ENCODE data around the gene MRPS15.

Gene MRPS15

DNA sequence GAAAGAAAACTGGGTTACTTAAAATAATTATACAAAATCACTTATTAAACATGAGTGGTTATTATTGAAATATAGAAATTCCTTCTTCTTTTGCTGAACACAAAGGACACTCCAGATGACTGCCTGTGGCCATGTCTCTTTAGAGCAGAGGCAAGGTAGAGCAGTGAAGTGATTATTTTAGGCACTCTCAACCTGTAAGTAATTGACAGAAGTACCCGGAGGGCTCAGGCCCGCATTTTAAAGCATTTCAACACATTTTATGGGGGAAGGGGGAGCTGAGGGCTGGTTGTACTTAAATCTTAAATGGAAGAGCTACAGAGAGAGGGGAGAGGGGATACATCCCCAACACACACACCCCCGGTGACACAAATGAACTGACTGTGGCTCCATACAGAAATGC is 24.1 kb downstream of the MRPS15 start:
- intact Hi-C loops (cut with micrococcal nuclease) = no loop called here

DNA sequence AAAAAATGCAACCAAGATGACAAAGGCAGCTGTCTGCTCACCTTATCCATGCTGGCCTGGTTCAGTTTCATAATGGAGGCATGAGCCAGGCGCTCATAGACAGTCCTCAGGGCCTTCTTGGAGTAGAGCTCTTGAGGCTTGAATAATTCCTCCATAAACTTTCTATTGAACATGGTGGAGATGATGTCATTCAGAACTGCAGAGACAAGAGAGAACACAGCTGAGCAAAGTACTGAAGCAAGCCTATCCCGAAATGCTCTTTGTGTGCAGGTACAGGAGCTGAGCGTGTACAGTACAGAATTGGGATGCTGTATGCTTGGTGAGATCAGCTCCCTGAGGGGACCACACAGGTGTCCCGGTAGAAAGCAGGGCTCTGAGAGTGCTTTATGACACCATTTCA is 25.5 kb downstream of the MRPS15 start:
- no peaks in the 10 kb centered on the region for H3K36me3 Mint-ChIP-seq (ENCODE audit: low read depth)
- intact Hi-C loops (cut with micrococcal nuclease) = no loop called here
- H3K4me3 Mint-ChIP-seq = no peak overlapping the region
- H3K4me1 Mint-ChIP-seq (ENCODE audit: low read depth) = no peaks in the 10 kb centered on the region
- no peaks in the 10 kb centered on the region for H3K9me3 Mint-ChIP-seq
- no peak overlapping the region for H3K27ac Mint-ChIP-seq
- no peaks in the 10 kb centered on the region for H3K27me3 Mint-ChIP-seq

More for the DNA sequence above, 24.1 kb downstream of the MRPS15 start:
- Mint-ChIP-seq H3K27ac (no peak overlapping the region), H3K27me3 (no peaks in the 10 kb centered on the region), H3K4me1 (ENCODE audit: low read depth) (no peaks in the 10 kb centered on the region), H3K36me3 (ENCODE audit: low read depth) (no peaks in the 10 kb centered on the region), H3K9me3 (no peaks in the 10 kb centered on the region), H3K4me3 (no peak overlapping the region)

DNA sequence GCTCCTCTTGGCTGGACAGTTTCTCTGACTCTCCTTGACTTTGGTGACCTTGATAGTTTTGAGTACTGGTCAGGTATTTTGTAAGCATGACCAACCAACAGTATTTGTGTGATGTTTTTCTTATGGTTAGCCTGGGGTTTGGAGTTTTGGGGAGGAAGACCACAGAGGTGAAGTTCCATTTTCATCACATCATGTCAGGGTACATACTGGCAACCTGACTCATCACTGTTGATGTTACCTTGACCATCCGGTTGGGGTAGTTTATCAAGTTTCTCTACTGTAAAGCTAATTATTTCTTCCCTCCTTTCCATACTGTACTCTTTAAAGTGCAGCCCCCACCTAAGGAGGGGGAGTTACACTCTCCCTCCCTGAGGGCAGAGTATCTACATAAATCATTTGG is 27.4 kb downstream of the MRPS15 start:
- Mint-ChIP-seq H3K27ac (no peak overlapping the region), H3K36me3 (ENCODE audit: low read depth) (peaks cover 2% of the 10 kb centered on the region)
- intact Hi-C loops (cut with micrococcal nuclease) = no loop called here

DNA sequence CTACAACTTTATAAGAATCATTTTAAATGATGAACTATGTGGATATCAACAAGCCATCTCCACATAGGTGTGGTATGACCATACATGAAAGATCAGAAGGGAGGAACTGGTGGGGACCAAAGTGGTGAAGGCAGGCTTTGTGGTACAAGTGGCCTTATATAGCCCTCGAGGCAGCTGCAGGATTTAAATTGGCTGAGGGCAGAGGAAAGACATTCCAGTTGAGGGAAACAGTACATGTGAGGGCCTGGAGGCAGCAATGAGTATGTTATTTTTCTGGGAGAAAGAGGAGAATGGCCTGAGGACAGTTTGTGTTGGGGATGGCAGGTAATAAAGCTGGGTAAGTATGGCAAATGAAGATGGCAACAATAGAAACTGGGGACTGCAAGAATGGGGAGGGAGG is 31.1 kb downstream of the MRPS15 start:
- intact Hi-C loops (cut with micrococcal nuclease) = no loop called here
- no peak overlapping the region for H3K4me3 Mint-ChIP-seq
- H3K27ac Mint-ChIP-seq = no peak overlapping the region
- H3K9me3 Mint-ChIP-seq = no peaks in the 10 kb centered on the region
- H3K27me3 Mint-ChIP-seq = no peaks in the 10 kb centered on the region
- H3K4me1 Mint-ChIP-seq (ENCODE audit: low read depth) = no peaks in the 10 kb centered on the region
- peaks cover 10% of the 10 kb centered on the region for H3K36me3 Mint-ChIP-seq (ENCODE audit: low read depth)

More for the DNA sequence above, 27.4 kb downstream of the MRPS15 start:
- H3K9me3 Mint-ChIP-seq = no peaks in the 10 kb centered on the region
- no peaks in the 10 kb centered on the region for H3K4me1 Mint-ChIP-seq (ENCODE audit: low read depth)
- no peaks in the 10 kb centered on the region for H3K27me3 Mint-ChIP-seq
- H3K4me3 Mint-ChIP-seq = no peak overlapping the region

DNA sequence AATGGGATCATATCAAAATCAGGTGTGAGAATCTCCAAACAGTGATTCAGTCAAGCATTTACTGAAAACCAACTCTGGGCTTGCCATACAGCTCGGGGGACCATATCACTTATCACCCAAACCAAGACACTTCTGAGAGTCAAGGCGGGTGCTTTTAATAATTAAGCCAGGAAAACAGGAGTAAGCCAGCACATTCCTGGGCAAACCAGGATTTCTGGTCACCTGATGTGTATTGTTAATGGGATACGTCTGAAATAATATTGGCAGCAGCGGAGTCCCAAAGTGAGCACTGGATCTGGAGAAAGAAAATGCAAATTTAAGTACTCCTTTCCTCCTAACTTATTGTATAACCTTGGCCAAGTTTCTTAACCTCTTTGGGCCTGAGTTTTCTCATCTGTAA is 31.6 kb downstream of the MRPS15 start:
- H3K27me3 Mint-ChIP-seq = no peaks in the 10 kb centered on the region
- H3K4me1 Mint-ChIP-seq (ENCODE audit: low read depth) = no peaks in the 10 kb centered on the region
- no peaks in the 10 kb centered on the region for H3K9me3 Mint-ChIP-seq
- H3K4me3 Mint-ChIP-seq = no peak overlapping the region
- peaks cover 10% of the 10 kb centered on the region for H3K36me3 Mint-ChIP-seq (ENCODE audit: low read depth)
- intact Hi-C loops (cut with micrococcal nuclease) = no loop called here
- no peak overlapping the region for H3K27ac Mint-ChIP-seq

DNA sequence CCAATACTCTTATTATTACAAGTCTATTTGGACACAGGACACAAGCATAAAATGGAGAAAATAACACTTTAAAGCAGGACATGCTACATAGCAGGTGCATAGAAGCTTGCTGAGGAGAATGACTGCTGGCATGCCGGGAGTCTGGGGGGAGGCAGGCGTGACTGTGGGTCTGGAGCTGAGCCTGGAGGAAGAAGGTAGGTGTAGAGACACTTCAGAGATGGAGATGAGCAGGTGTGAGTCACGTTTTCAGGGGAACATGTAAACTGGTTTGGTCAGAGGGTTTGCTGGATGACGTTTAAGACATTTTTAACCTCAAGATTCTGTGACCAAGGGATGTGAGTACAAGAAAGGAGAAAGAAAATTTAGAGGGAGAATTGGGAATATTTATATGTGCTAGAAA is 38.4 kb downstream of the MRPS15 start:
- no peaks in the 10 kb centered on the region for H3K27me3 Mint-ChIP-seq
- peaks cover 9% of the 10 kb centered on the region for H3K36me3 Mint-ChIP-seq (ENCODE audit: low read depth)
- no peak overlapping the region for H3K4me3 Mint-ChIP-seq
- H3K9me3 Mint-ChIP-seq = no peaks in the 10 kb centered on the region
- intact Hi-C loops (cut with micrococcal nuclease) = no loop called here
- peaks cover 5% of the 10 kb centered on the region for H3K4me1 Mint-ChIP-seq (ENCODE audit: low read depth)
- no peak overlapping the region for H3K27ac Mint-ChIP-seq

DNA sequence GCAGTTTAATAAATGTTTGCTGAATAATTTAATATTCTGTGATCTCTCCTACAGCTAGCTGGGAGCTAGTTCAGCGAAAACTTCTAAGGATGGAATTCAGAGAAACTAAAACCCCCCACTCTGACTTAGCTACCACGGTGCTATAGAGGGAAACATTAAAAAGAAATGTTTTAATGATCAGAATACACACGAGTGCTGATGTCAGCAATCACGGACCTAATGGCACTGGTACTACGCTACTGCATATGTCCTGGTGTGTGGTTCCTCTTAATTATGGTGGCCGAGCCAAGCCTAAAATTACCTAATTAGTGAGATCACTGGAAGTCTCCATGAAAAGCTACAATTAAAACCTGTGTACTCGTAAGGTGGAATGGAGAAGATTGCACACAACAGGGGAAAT is 42.5 kb downstream of the MRPS15 start:
- H3K9me3 Mint-ChIP-seq = no peaks in the 10 kb centered on the region
- peaks cover 9% of the 10 kb centered on the region for H3K4me1 Mint-ChIP-seq (ENCODE audit: low read depth)
- no peak overlapping the region for H3K4me3 Mint-ChIP-seq
- H3K27ac Mint-ChIP-seq = no peak overlapping the region
- no peaks in the 10 kb centered on the region for H3K27me3 Mint-ChIP-seq
- H3K36me3 Mint-ChIP-seq (ENCODE audit: low read depth) = peaks cover 11% of the 10 kb centered on the region
- intact Hi-C loops (cut with micrococcal nuclease) = loop anchor here (2.0 to 5.0 kb wide), 2 partner anchors 34 to 53 kb away; partner anchors contain the start of gene STK40

DNA sequence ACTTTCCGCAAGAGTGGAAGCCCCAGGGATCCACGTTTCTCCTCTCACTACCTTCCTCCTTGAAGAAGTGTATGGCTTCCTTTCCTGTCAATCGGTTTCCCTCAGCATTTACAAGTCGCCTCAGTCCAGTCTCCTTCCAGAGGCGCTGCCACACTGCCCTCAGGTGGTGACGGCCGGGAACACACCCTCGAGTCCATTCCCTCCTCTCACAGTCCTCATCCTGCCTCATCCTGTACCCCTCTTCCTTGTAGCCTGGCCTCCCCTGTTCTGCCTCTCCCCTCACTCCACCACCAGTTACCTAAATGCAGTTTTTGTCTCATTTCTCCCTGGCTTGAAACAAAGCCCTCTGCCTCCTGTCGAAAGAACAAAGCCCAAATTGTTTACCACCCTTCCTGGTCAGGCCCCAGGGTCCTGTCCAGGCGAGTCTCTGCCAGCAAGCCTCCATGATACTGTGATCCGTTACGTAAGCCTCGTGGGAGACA is 43.3 kb downstream of the MRPS15 start:
- H3K27ac Mint-ChIP-seq = peak overlapping the region; percentile 30
- no peaks in the 10 kb centered on the region for H3K27me3 Mint-ChIP-seq
- intact Hi-C loops (cut with micrococcal nuclease) = loop anchor here (1.0 to 5.0 kb wide), 3 partner anchors 34 to 78 kb away; partner anchors contain the start of gene STK40
- H3K4me3 Mint-ChIP-seq = no peak overlapping the region
- peaks cover 9% of the 10 kb centered on the region for H3K4me1 Mint-ChIP-seq (ENCODE audit: low read depth)
- H3K9me3 Mint-ChIP-seq = no peaks in the 10 kb centered on the region
- peaks cover 17% of the 10 kb centered on the region for H3K36me3 Mint-ChIP-seq (ENCODE audit: low read depth)

DNA sequence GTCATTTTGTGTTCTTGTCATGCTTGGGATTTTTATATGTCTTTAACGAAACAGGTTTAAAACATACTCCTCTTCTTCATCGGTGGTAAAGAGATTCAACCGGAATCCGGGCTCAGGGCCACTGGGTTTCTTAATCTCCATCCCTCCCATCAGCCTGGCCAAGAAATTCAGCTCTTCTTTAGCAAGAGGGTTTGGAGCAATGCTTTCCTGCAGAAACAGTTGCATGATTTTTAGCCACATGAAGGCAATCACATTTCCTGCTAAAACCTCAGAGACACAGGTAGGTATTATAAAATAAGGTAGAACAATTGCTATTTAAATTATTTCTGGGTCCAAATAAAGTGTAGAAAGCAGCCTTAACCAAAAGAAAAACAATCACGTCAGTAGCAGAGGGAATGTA is 43.8 kb downstream of the MRPS15 start:
- no peaks in the 10 kb centered on the region for H3K9me3 Mint-ChIP-seq
- peaks cover 9% of the 10 kb centered on the region for H3K4me1 Mint-ChIP-seq (ENCODE audit: low read depth)
- no peak overlapping the region for H3K27ac Mint-ChIP-seq
- H3K36me3 Mint-ChIP-seq (ENCODE audit: low read depth) = peaks cover 20% of the 10 kb centered on the region
- H3K27me3 Mint-ChIP-seq = no peaks in the 10 kb centered on the region
- intact Hi-C loops (cut with micrococcal nuclease) = loop anchor here (1.0 to 5.0 kb wide), 3 partner anchors 33 to 77 kb away; partner anchors contain the start of gene STK40
- no peak overlapping the region for H3K4me3 Mint-ChIP-seq

DNA sequence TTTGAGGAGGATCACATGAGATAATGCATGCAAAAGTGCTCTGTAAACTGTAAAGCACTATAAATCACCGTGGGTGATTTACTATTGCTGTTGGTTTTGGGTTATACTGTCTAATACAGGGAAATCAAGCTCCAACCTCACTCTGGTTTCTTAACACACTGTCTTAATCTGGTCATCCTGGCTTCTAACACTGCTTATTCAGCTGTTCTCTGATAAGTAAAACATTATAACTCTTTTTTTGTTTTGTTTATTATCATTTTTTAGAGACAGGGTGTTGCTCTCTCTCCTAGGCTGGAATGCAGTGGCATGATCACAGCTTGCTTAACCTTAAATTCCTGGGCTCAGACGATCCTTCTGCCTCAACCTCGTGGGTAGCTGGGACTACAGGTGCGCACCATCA is 44.6 kb downstream of the MRPS15 start:
- Mint-ChIP-seq H3K27me3 (no peaks in the 10 kb centered on the region), H3K4me3 (no peak overlapping the region), H3K27ac (no peak overlapping the region), H3K36me3 (ENCODE audit: low read depth) (peaks cover 23% of the 10 kb centered on the region), H3K9me3 (no peaks in the 10 kb centered on the region), H3K4me1 (ENCODE audit: low read depth) (peaks cover 9% of the 10 kb centered on the region)
- intact Hi-C loops (cut with micrococcal nuclease) = no loop called here

DNA sequence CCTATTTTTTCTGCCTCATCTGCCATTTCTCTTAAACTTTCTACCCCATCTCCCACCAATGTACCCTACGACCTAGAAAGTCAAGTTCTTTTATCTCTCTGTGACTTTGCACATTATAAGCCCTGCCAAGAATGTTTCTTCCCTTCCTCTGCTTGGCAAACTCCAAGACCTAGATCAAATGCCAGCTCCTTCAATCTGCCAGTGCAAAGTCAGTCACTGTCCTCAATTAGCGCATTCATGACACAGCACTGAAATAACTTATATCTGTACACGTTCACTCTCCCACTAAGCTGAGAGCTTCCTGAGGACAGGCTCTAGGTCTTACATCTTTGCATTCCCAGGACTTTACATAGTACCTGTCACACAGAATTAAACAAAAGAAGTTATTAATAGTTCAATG is 45.0 kb downstream of the MRPS15 start:
- peaks cover 9% of the 10 kb centered on the region for H3K4me1 Mint-ChIP-seq (ENCODE audit: low read depth)
- H3K36me3 Mint-ChIP-seq (ENCODE audit: low read depth) = peaks cover 26% of the 10 kb centered on the region
- intact Hi-C loops (cut with micrococcal nuclease) = no loop called here
- no peaks in the 10 kb centered on the region for H3K27me3 Mint-ChIP-seq
- H3K9me3 Mint-ChIP-seq = no peaks in the 10 kb centered on the region
- H3K4me3 Mint-ChIP-seq = no peak overlapping the region
- no peak overlapping the region for H3K27ac Mint-ChIP-seq

DNA sequence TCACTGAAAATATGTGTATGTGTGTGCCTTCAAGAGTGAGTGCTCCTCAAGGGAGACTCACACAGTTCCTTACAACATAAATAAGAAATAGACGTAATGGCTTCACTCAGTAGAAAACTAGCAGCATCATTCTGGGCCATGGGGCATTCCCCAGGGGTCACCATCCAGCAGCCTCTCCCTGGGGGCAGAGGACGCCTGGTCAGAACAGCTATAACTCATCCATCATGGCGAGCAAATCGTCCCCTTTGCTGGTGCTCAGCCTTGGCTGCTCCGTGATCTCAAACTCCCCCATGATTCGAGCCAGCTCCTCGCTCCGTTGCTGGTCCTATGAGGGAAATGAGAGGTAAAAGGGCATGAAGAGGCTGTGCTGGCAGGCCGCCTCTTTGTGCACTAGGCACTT is 46.3 kb downstream of the MRPS15 start:
- H3K27me3 Mint-ChIP-seq = no peaks in the 10 kb centered on the region
- peak overlapping the region; percentile 7 for H3K27ac Mint-ChIP-seq
- H3K36me3 Mint-ChIP-seq (ENCODE audit: low read depth) = peaks cover 26% of the 10 kb centered on the region
- H3K4me3 Mint-ChIP-seq = no peak overlapping the region
- H3K4me1 Mint-ChIP-seq (ENCODE audit: low read depth) = peaks cover 9% of the 10 kb centered on the region
- intact Hi-C loops (cut with micrococcal nuclease) = no loop called here
- H3K9me3 Mint-ChIP-seq = no peaks in the 10 kb centered on the region

DNA sequence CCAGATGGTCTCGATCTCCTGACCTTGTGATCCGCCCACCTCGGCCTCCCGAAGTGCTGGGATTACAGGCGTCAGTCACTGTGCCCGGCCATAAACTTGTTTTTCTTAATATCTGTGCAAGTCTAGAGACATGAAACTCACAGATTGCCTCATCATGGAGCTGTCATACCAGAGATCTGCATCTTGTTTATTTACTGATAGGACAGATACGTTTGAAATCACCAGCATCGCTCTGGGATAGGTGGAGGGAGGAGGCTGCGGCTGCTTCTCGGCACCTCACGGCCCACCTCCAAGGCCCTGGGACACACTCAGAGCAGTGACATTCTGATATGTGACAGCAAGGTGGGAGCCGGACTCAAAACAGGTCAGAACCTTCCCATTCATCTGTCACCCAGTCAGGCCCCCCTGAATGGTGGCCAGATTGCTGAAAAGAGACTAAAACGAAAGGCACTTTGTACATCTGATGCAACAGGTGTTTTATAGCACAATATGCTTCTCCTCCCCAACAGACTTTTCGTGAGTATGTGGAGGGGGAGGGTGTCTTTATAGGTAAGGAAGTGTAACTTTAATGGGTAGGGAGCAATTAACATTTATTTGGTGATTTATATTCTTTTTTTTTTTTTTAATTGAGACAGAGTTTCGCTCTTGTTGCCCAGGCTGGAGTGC is 48.4 kb downstream of the MRPS15 start:
- peaks cover 26% of the 10 kb centered on the region for H3K36me3 Mint-ChIP-seq (ENCODE audit: low read depth)
- peaks cover 8% of the 10 kb centered on the region for H3K9me3 Mint-ChIP-seq
- no peak overlapping the region for H3K4me3 Mint-ChIP-seq
- intact Hi-C loops (cut with micrococcal nuclease) = no loop called here
- no peak overlapping the region for H3K27ac Mint-ChIP-seq
- H3K27me3 Mint-ChIP-seq = no peaks in the 10 kb centered on the region
- H3K4me1 Mint-ChIP-seq (ENCODE audit: low read depth) = peaks cover 22% of the 10 kb centered on the region

DNA sequence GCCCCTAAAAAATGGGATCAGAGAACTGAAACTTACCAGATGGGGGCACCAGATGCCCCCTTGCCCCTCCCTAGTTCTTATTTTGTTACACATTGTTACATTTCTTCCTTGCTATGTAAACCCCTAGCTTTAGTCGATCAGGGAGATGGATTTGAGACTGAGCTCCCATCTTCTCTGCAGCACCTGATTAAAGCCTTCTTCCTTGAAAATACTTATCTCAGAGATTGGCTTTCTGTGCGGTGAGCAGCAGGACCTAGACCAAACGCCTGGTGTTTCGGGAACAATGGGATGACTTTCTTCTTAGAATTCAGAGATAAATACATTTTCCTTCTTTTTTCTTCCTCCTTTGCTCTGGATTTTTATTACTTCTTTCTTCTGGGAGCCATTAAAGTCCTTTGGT is 49.8 kb downstream of the MRPS15 start:
- Mint-ChIP-seq H3K4me1 (ENCODE audit: low read depth) (peaks cover 18% of the 10 kb centered on the region), H3K9me3 (peaks cover 8% of the 10 kb centered on the region), H3K4me3 (no peak overlapping the region), H3K27ac (no peak overlapping the region), H3K36me3 (ENCODE audit: low read depth) (peaks cover 36% of the 10 kb centered on the region), H3K27me3 (no peaks in the 10 kb centered on the region)
- intact Hi-C loops (cut with micrococcal nuclease) = no loop called here

Measured in dendritic cell treated with granulocyte-macrophage colony-stimulating factor and Interleukin-4, amounts not matched to agents 40 ng/mL and 50 ng/mL, for 4 days (primary cell).